GM21723 (cell line): ENCODE measurements around the gene OR5A2.
"Not testable (repeated sequence)": the region's sequence is repeated elsewhere in the genome, so short reads cannot be mapped to it uniquely, and the experiment has no call there.

Experiments
- ATAC-seq: cut with Tn5 transposase; IDR thresholded peaks from one replicate; pipeline ENCODE4 v1.9.1; 2021; ENCODE audit warnings: mild to moderate bottlenecking, moderate library complexity; ENCODE audit not compliant: unreplicated experiment

The OR5A2 gene

GRCh38 chr11:59400461-59401261 lies 25.6 kb downstream of the OR5A2 start:
- ATAC-seq: no peak

- ATAC-seq: no peak
These were observed 32.0 kb downstream of the OR5A2 start for GRCh38 chr11:59394186-59394585.

GRCh38 chr11:59380263-59381059 lies 45.8 kb downstream of the OR5A2 start:
- peak; percentile 97 for ATAC-seq

GRCh38 chr11:59372324-59372723 lies 53.9 kb downstream of the OR5A2 start:
- not testable (repeated sequence) for ATAC-seq

- no peak for ATAC-seq
These were observed 57.8 kb downstream of the OR5A2 start for GRCh38 chr11:59368238-59369022.
